ENCODE results near the gene BFSP1.

Gene BFSP1

GRCh38 chr20:17557675-17558006 lies 26.5 kb upstream of the BFSP1 start:
- no peak for DNase-seq (ENCODE audit: low read depth in 2 of 2)

- DNase-seq (ENCODE audit: low read depth in 2 of 2), result no peak
Observed at GRCh38 chr20:17556837-17557674, 25.9 kb upstream of the BFSP1 start.

GRCh38 chr20:17555106-17555505 lies 23.9 kb upstream of the BFSP1 start:
- no peak for DNase-seq (ENCODE audit: low read depth in 2 of 2)

DNA sequence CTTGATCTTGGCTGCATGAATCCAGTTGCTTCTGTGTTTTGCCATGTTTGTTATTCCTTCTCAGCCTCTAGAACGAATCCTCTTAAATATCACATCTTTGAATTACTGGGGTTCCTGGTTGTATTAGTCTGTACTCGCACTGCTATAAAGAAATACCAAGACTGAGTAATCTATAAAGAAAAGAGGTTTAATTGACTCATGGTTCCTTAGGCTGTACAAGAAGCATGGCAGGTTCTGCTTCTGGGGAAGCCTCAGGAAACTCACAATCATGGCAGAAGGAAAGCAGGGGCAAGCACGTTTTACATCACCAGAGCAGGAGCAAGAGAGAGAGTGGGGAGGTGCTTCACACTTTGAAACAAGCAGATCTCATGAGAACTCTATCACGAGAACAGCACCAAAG lies 18.0 kb upstream of the BFSP1 start:
- no peak for DNase-seq (ENCODE audit: low read depth in 2 of 2)

- no peak for DNase-seq (ENCODE audit: low read depth in 2 of 2)
Observed at GRCh38 chr20:17545127-17545526, 13.9 kb upstream of the BFSP1 start.

DNA sequence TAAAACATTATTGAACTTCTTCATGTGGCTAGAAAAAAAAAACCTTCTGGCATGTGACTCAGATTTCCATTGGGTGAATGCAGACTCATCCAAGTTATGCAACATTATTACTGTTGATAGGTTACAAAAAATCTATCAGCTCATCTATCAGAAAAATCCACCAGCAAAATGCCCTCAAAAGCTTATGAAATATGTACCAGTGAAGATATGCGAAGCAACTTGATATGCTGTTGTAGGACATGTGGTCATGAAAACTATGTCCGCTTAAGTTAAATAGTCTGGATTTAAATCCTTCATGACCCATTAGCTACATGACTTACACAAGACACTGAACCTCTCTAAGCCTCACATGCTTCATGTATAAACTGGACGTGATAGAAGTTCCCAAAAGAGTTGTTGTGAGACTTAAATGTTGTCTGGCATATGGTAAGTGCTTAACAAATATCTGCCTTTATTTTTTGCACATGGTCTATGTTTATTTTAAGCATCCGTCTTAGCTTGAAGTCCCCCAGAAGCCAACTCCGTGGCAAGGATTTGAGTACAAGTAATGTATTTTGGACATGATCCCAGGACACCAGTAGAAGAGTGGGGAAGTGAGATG lies 12.5 kb upstream of the BFSP1 start:
- no peak for DNase-seq (ENCODE audit: low read depth in 2 of 2)

DNA sequence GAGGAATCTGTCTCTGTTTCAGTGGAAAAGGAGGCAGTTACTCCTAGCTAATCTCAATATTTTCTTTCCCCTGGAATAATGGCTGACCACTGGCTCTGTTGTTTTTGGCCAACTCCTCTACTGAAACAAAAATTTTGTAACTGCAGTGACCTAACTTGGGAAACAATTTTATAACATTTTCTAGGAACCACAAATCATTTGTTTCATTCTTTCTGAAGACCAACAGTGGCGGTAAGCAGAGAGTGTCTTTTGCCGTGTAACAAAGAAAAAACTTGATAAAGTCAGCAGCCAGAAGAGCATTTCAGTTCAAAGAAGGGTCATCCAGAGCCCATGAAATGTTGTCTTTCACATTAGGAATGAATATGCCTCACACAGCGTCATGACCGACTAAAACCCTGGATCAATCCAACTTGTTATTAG lies 11.8 kb upstream of the BFSP1 start:
- DNase-seq (ENCODE audit: low read depth in 2 of 2), result no peak

DNA sequence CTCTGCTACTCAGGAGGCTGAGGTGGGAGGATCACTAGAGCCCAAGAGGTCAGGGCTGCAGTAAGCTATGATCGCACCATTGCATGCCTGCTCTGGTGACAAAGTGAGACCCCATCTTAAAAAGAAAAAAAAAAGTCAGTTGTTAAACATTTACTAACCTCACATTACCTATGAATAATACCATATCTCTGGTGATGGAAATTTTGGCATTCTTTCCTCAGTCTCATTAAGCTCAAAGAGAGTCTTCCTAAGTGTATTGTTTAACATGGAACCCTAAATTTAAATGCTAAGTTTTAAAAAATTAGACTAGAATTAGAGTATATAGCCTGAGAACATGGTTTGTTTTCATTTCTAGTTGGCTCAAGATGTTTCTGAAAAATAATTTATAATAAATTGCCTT lies 11.3 kb upstream of the BFSP1 start:
- DNase-seq (ENCODE audit: low read depth in 2 of 2), result no peak

GRCh38 chr20:17541996-17542395 lies 10.8 kb upstream of the BFSP1 start:
- DNase-seq (ENCODE audit: low read depth in 2 of 2), result no peak

- DNase-seq (ENCODE audit: low read depth in 2 of 2), result no peak
Observed at GRCh38 chr20:17541596-17541995, 10.4 kb upstream of the BFSP1 start.

DNA sequence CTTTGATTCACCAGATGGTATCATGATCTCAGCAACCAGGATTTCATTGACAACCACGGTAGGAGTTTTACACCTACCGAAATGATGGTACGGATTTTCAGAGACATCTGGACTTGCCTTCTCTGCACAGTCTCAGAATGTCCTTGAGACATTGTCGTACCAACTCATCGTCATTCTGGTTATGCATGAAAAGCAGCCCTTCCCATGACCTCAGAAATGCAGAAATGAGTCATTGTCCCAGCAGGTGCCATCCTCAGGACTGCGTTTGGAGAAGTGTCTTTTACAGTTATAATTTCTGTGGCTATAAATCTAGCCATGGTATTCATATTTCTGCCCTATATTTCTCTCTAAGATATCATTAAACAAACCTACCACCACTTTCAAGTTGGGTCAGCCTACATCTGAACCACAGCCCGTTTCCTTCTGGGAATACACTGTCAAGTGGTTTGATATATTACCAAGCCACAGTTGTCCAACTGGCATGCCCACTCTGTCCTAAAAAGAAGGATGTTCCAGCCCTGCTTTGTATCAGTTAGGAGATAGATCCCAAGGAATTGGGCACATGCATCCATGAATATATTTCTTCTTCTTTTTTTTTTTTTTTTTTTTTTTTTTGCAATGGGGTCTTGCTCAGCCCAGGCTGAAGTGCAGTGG lies 7.5 kb upstream of the BFSP1 start:
- no peak for DNase-seq (ENCODE audit: low read depth in 2 of 2)

DNA sequence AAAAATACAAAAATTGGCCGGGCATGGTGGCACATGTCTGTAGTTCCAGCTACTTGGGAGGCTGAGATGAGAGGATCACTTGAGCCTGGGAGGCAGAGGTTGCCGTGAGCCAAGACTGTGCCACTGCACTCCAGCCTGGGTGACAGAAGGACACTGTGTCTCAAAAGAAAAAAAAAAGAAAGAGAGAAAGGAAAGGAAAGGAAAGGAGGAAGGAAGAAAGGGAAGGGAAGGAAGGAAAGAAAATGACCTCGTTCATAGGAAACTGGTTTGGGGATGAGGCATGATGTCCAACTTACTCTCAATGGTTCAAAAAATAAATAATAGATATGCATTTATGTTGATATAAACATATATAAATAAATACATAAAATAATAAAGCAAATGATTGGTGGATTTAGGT lies 6.8 kb upstream of the BFSP1 start:
- no peak for DNase-seq (ENCODE audit: low read depth in 2 of 2)

DNA sequence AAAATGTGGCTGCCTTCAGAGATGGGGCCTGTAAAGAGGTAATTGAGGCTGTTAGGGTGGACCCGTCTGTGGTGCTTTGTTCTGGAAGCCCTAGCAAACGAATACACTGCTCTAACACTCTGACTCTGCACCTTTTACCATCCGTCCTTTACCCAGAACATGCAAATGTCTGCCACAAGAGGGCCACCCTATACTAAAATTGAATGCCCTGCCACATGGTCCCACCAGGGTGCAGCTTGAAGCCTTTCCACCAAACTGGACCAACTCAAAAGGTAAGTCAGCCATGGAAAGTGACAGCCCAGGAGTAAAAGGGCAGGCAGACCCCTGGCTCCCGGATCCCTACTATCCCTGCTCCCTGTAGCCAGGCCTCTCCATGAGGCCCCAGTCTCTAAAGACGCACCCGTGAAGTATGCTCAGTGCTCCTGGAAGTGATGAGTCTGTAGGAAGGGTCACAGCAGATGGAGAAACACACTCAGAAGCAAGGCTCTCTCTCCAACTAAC lies 5.8 kb upstream of the BFSP1 start:
- DNase-seq (ENCODE audit: low read depth in 2 of 2), result peak; percentile 20 to 49

- no peak for DNase-seq (ENCODE audit: low read depth in 2 of 2)
Observed at GRCh38 chr20:17534077-17534476, 2.9 kb upstream of the BFSP1 start.

DNA sequence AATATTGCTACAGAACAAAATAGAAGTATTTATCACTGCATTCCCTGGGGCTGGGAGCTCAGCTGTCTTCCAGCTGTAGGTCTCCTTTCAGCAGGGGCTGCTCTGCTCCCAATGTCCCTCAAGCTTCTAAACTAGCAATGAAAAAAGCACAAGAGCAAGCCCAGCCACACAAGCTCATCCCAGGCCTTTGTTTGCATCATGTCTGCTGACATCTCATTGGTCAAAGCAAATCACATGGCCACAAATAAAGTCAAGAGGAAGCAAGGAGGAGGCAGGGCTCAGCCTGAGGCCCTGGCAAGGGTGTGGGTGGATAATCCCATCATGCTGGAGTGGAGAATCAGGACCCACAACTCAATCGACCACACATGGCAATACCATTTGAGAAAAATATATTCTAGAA lies 2.2 kb upstream of the BFSP1 start:
- no peak for DNase-seq (ENCODE audit: low read depth in 2 of 2)

- no peak for DNase-seq (ENCODE audit: low read depth in 2 of 2)
Observed at GRCh38 chr20:17531665-17532025, 466 bp upstream of the BFSP1 start.

DNA sequence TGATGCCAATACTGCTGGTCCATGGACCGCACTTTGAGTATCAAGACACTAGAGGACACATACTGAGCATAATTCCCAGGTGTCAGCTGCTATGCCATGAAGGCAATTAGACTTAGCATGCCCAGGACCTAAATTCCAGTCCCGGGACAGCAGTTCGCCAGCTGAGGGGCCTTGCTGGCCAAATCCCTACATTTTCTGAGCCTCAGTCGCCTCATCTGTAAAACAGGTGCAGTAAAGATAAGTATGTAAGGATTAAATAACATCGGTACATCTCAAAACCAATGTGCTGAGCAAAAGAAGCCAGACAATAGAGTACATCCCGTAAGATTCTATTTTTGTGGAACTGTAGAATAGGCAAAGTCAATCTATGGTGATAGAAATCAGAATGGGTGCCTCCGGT lies 1.0 kb downstream of the BFSP1 start:
- DNase-seq (ENCODE audit: low read depth in 2 of 2), result no peak

DNA sequence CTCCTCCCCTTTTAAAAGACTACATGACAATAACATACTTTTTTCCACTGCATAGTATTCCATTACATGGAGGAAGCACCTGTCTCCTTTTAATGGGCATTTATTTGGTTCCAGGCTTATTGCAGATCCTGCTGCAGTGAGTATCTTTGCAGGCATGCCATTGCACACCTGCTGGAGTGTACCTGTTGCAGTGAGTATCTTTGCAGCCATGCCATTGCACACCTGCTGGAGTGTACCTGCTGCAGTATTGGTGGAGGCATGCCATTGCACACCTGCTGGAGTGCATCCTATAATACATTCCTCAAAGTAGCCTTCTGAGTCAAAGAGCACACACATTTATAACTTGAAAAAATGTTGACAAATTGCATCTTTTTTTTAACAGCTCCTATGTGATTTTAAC lies 1.6 kb downstream of the BFSP1 start:
- no peak for DNase-seq (ENCODE audit: low read depth in 2 of 2)

DNA sequence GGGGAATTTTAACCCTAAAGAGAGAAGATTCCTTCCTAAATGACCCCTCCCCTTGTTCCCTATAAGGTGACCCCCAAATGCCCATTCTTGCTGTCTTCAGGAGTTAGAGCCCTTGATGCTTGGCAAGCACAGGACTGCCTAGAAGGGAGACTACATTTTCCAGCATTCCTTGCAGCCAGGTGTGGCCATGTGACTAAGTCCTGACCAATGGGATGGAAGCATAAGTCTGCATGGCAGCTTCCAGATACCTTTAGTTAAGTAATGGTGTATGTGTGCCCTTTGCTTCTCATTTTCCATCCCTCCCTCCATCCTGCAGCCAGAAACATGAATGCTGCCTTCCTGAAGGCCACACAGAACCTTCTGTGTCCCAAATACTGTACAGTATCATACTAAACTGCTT lies 5.5 kb downstream of the BFSP1 start:
- DNase-seq (ENCODE audit: low read depth in 2 of 2), result no peak

DNA sequence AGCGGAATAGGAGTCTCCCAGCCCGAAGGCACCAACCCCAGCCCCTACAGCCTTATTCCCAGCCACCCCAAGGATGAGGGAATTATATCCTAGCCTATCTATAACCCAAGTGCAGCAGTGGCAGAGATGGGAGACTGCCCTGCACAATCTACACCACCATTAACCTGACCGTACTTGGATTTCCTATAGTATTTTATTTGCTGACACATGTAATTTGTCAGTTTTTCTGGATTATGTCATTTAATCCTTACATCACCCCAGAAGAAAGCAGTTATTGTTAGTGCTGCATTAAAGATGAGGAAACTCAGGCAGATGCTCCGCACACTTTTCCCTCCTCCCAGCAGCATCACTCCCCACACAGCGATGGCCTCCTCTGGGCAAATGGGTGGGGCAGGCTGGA lies 6.0 kb downstream of the BFSP1 start:
- no peak for DNase-seq (ENCODE audit: low read depth in 2 of 2)

DNA sequence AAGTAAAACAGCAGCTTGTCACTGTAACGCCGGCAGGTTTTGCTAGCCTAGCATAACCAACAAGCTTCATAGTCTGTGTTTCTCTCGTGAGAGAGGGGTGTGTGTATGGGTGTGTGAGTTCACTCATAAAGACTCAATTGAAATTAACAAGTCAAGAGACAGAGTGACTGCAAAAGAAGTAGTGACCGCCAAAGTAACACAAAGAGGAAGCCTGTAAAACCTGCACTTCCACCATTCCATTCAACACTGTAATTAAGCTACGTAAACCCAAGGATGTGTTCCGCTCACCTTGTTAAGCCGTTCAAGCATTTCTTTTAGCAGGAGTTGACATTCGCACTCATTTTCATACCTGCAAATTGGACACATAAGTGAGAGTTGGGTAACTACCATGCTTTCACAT lies 6.6 kb downstream of the BFSP1 start:
- no peak for DNase-seq (ENCODE audit: low read depth in 2 of 2)

- no peak for DNase-seq (ENCODE audit: low read depth in 2 of 2)
Observed at GRCh38 chr20:17523326-17523725, 7.9 kb downstream of the BFSP1 start.

- DNase-seq (ENCODE audit: low read depth in 2 of 2), result no peak
Observed at GRCh38 chr20:17522528-17522927, 8.7 kb downstream of the BFSP1 start.
